IMR-90 (cell line): ENCODE data around the gene ARHGEF10L. TPM values are rescaled to one million over a fixed set of nuclear protein-coding genes. Genes with fewer than 3 reads are reported as not detected.

Source experiments
- ATAC-seq: fragments of 200-7000 bp; cut with Tn5 transposase; 2 replicates; pipeline ENCODE4 v1.9.1; 2020; ENCODE audit warnings: low read depth, mild to moderate bottlenecking, moderate library complexity
- BruUV-seq: library from RNA; stranded (reverse); fragments of 400-500 nt; replicated peaks from 2 replicates; lab custom pipeline; 2021; lab: Mats Ljungman, UMichigan
- CTCF ChIA-PET: fragments of 300-600 bp; formaldehyde crosslinking; extraction: SDS; loops from one replicate; lab custom pipeline; 2021; ENCODE audit warnings: antibody characterized with exemption; lab: Yijun Ruan, JAX
- POLR2A ChIA-PET: fragments of 300-600 bp; sonication (Branson Sonifier 250); formaldehyde crosslinking; loops from one replicate; lab custom pipeline; 2022; ENCODE audit warnings: antibody characterized with exemption; ENCODE audit not compliant: unreplicated experiment; lab: Charles Lee
- DNase-seq: peaks from one replicate; pipeline ENCODE4 v3.0.0; 2013
- H2AFZ ChIP-seq: replicated peaks from 2 replicates; pipeline ENCODE3; 2013; ENCODE audit warnings: low read length, mild to moderate bottlenecking; ENCODE audit not compliant: poor library complexity
- H2AK5ac ChIP-seq: 2 replicates; pipeline ENCODE4 v1.6.1; 2013; ENCODE audit warnings: low read depth, low read length, inconsistent platforms
- H2AK9ac ChIP-seq: replicated peaks from 2 replicates; pipeline ENCODE3; 2013; ENCODE audit warnings: mild to moderate bottlenecking, low read depth, low read length, moderate library complexity; ENCODE audit not compliant: poor library complexity
- H2BK120ac ChIP-seq: 2 replicates; pipeline ENCODE4 v1.6.1; 2013; ENCODE audit warnings: low read depth, low read length, inconsistent platforms
- H2BK15ac ChIP-seq: 3 replicates; pipeline ENCODE4 v1.6.1; 2013; ENCODE audit warnings: low read depth, low read length, inconsistent platforms
- H2BK20ac ChIP-seq: 2 replicates; pipeline ENCODE4 v1.6.1; 2013; ENCODE audit warnings: low read depth, mild to moderate bottlenecking, inconsistent platforms, low read length, moderate library complexity
- H2BK5ac ChIP-seq: 2 replicates; pipeline ENCODE4 v1.6.1; 2013; ENCODE audit warnings: mild to moderate bottlenecking, low read depth, low read length, inconsistent platforms; ENCODE audit not compliant: poor library complexity, severe bottlenecking
- H3K14ac ChIP-seq: replicated peaks from 2 replicates; pipeline ENCODE4 v1.6.1; 2013; ENCODE audit warnings: low read depth, low read length, inconsistent platforms
- H3K18ac ChIP-seq: 2 replicates; pipeline ENCODE4 v1.6.1; 2013; ENCODE audit warnings: low read depth, low read length, control low read depth
- H3K23ac ChIP-seq: 2 replicates; pipeline ENCODE4 v1.6.1; 2013; ENCODE audit warnings: low read depth, low read length, inconsistent platforms
- H3K27ac ChIP-seq: 2 replicates; pipeline ENCODE4 v1.5.1; 2013; ENCODE audit warnings: mild to moderate bottlenecking, control low read depth, low read length; ENCODE audit not compliant: insufficient read depth
- H3K27me3 ChIP-seq: 2 replicates; pipeline ENCODE4 v1.6.1; 2013; ENCODE audit warnings: low read length; ENCODE audit not compliant: control insufficient read depth, insufficient read depth
- H3K36me3 ChIP-seq: 2 replicates; pipeline ENCODE4 v1.6.1; 2013; ENCODE audit warnings: low read length, mixed read lengths; ENCODE audit not compliant: control insufficient read depth, insufficient read depth
- H3K4ac ChIP-seq: 2 replicates; pipeline ENCODE4 v1.6.1; 2013; ENCODE audit warnings: low read depth, low read length, inconsistent platforms
- H3K4me1 ChIP-seq: 2 replicates; pipeline ENCODE4 v1.6.1; 2013; ENCODE audit warnings: low read length, mixed read lengths; ENCODE audit not compliant: control insufficient read depth, insufficient read depth
- H3K4me2 ChIP-seq: 2 replicates; pipeline ENCODE4 v1.6.1; 2013; ENCODE audit warnings: low read depth, mild to moderate bottlenecking, control low read depth, low read length, moderate library complexity
- H3K4me3 ChIP-seq: 2 replicates; pipeline ENCODE4 v1.5.1; 2013; ENCODE audit warnings: low read depth, mild to moderate bottlenecking, control low read depth, low read length, moderate library complexity; ENCODE audit not compliant: insufficient read depth
- H3K56ac ChIP-seq: 2 replicates; pipeline ENCODE4 v1.6.1; 2013; ENCODE audit warnings: low read length, inconsistent platforms; ENCODE audit not compliant: insufficient read depth; ENCODE audit errors: extremely low read depth
- H3K79me1 ChIP-seq, 2 experiments: 2 replicates each; pipeline ENCODE4 v1.6.1; 2013; ENCODE audit warnings: low read length in 2 of 2, inconsistent platforms in 1 of 2, low read depth in 1 of 2
- H3K9ac ChIP-seq: 2 replicates; pipeline ENCODE4 v1.6.1; 2013; ENCODE audit warnings: low read depth, low read length, control low read depth
- H3K9me1 ChIP-seq: 2 replicates; pipeline ENCODE4 v1.6.1; 2013; ENCODE audit warnings: low read length, inconsistent platforms; ENCODE audit not compliant: insufficient read depth
- H3K9me3 ChIP-seq: 2 replicates; pipeline ENCODE4 v1.6.1; 2013; ENCODE audit warnings: low read length; ENCODE audit not compliant: control insufficient read depth, insufficient read depth
- H4K20me1 ChIP-seq: 2 replicates; pipeline ENCODE4 v1.6.1; 2013; ENCODE audit warnings: low read length, inconsistent platforms; ENCODE audit not compliant: insufficient read depth
- H4K5ac ChIP-seq: 2 replicates; pipeline ENCODE4 v1.6.1; 2013; ENCODE audit warnings: mild to moderate bottlenecking, low read depth, low read length, control low read depth
- H4K8ac ChIP-seq, 2 experiments: 2 replicates each; pipeline ENCODE4 v1.6.1; 2013; ENCODE audit warnings: low read depth in 2 of 2, low read length in 2 of 2, control low read depth in 1 of 2, inconsistent platforms in 1 of 2
- H4K91ac ChIP-seq: 2 replicates; pipeline ENCODE4 v1.6.1; 2013; ENCODE audit warnings: low read depth, low read length, inconsistent platforms; ENCODE audit not compliant: insufficient read depth
- BHLHE40 ChIP-seq: fragments of 150-350 bp; IDR thresholded peaks from 2 replicates; pipeline ENCODE4 v1.6.1; 2016; ENCODE audit warnings: mild to moderate bottlenecking, low read depth, low read length
- CEBPB ChIP-seq: IDR thresholded peaks from 2 replicates; pipeline ENCODE4 v1.6.1; 2012; ENCODE audit warnings: low read depth, low read length, improper control_type of control experiment
- ELK1 ChIP-seq: fragments of 150-350 bp; IDR thresholded peaks from 2 replicates; pipeline ENCODE4 v1.6.1; 2016; ENCODE audit warnings: low read depth, mild to moderate bottlenecking, low read length, moderate library complexity, borderline replicate concordance
- MXI1 ChIP-seq: IDR thresholded peaks from 2 replicates; pipeline ENCODE4 v1.6.1; 2012; ENCODE audit warnings: low read depth, mild to moderate bottlenecking, low read length, moderate library complexity, borderline replicate concordance
- NFE2L2 ChIP-seq: fragments of 150-350 bp; IDR thresholded peaks from 2 replicates; pipeline ENCODE4 v1.6.1; 2016; ENCODE audit warnings: low read depth, mild to moderate bottlenecking, low read length
- RAD21 ChIP-seq: IDR thresholded peaks from 2 replicates; pipeline ENCODE4 v1.6.1; 2012; ENCODE audit warnings: low read length, improper control_type of control experiment
- RCOR1 ChIP-seq: IDR thresholded peaks from 2 replicates; pipeline ENCODE4 v1.6.1; 2012; ENCODE audit warnings: mild to moderate bottlenecking, low read length, improper control_type of control experiment; ENCODE audit not compliant: insufficient replicate concordance
- SMC3 ChIP-seq: fragments of 150-350 bp; IDR thresholded peaks from 2 replicates; pipeline ENCODE4 v1.6.1; 2016; ENCODE audit warnings: low read depth, mild to moderate bottlenecking, antibody characterized with exemption, low read length, moderate library complexity
- USF2 ChIP-seq: fragments of 150-350 bp; IDR thresholded peaks from 2 replicates; pipeline ENCODE4 v1.6.1; 2017; ENCODE audit warnings: mild to moderate bottlenecking, antibody characterized with exemption, low read length, low read depth
- WGBS, 2 experiments: methylation state at CpG; one replicate each; pipeline versions ENCODE4 v1.1.5 to v1.1.7; 2013; ENCODE audit warnings: missing lambda C conversion rate in 2 of 2; ENCODE audit not compliant: insufficient read length in 1 of 2; ENCODE audit errors: extremely low coverage in 2 of 2; 5-methylcytosine and 5-hydroxymethylcytosine counted together
- dilution Hi-C: fragments of 300-500 bp; cut with HindIII; formaldehyde crosslinking; loops from one replicate; pipeline ENCODE4 v1.14.3; 2018; ENCODE audit warnings: low sequenced_read_pairs; ENCODE audit not compliant: unreplicated experiment
- in situ Hi-C: fragments of 300-500 bp; cut with MboI; formaldehyde crosslinking; loops from 3 replicates; pipeline ENCODE4 v1.14.3; 2019; ENCODE audit warnings: low sequenced_read_pairs, inconsistent platforms, mixed read lengths
- intact Hi-C: fragments of 100-400 bp; cut with micrococcal nuclease; formaldehyde crosslinking; loops from 2 replicates; pipeline ENCODE4 v1.10.0; 2022
- polyA plus RNA-seq, 3 experiments: library from polyadenylated mRNA; depleted of rRNA; stranded (reverse); fragments of >200 nt; gene quantifications; 2 replicates each; pipeline ENCODE4 v1.2.3, GENCODE V29; 2012; ENCODE audit warnings: low replicate concordance in 1 of 3
- total RNA-seq: library from RNA; depleted of rRNA; stranded (reverse); fragments of >200 nt; gene quantifications from 2 replicates; pipeline ENCODE4 v1.2.3, GENCODE V29; 2012

ARHGEF10L gene
- total and polyA plus RNA-seq, 2 of the 4 experiments (the other 2 are of a cell fraction), result 4.8 to 12.4 TPM

GRCh38 chr1:17557986-17558385 lies 18.5 kb downstream of the ARHGEF10L start:
- H3K18ac ChIP-seq, result no peak overlapping the region
- peaks cover 4% of the 10 kb centered on the region; the same call in 1 of the 2 replicates for H4K20me1 ChIP-seq
- no peak overlapping the region for H2AK9ac ChIP-seq
- no peaks in the 10 kb centered on the region for H3K36me3 ChIP-seq
- TF ChIP-seq RAD21 (no peak), NFE2L2 (no peak), MXI1 (no peak), CEBPB (no peak), ELK1 (no peak), RCOR1 (no peak), USF2 (no peak), BHLHE40 (no peak), SMC3 (no peak)
- H2BK20ac ChIP-seq, result no peak overlapping the region
- no peak overlapping the region for H4K5ac ChIP-seq
- H2BK15ac ChIP-seq, result no peak overlapping the region
- no peak overlapping the region for H4K8ac ChIP-seq
- ChIA-PET CTCF (no interaction called here), POLR2A (no interaction called here)
- H3K4me3 ChIP-seq, result no peak overlapping the region
- H3K23ac ChIP-seq, result no peak overlapping the region
- intact Hi-C loops (no loop called here), in situ Hi-C loops (no loop called here), dilution Hi-C loops (no loop called here)
- H3K56ac ChIP-seq, result no peak overlapping the region
- H3K14ac ChIP-seq, result no peak overlapping the region
- H3K9me3 ChIP-seq, result no peaks in the 10 kb centered on the region
- 97% methylated on average over 5 of the region's 7 CpGs; no CpG with 5 or more reads in 1 of the 2 experiments for WGBS, 2 experiments
- H2BK120ac ChIP-seq, result no peak overlapping the region
- H4K91ac ChIP-seq, result no peak overlapping the region
- no peak overlapping the region for H2BK5ac ChIP-seq
- no peak overlapping the region for H3K9ac ChIP-seq
- DNase-seq, result no peak
- H3K9me1 ChIP-seq, result peaks cover 15% of the 10 kb centered on the region
- H3K27me3 ChIP-seq, result no peaks in the 10 kb centered on the region
- no peak overlapping the region for H3K4me2 ChIP-seq
- peaks cover 21% of the 10 kb centered on the region for H3K4me1 ChIP-seq
- H2AK5ac ChIP-seq, result peak overlapping the region; percentile 11; the same call in 1 of the 2 replicates
- H3K27ac ChIP-seq, result no peak overlapping the region
- H3K4ac ChIP-seq, result no peak overlapping the region
- peaks cover 41 to 78% of the 10 kb centered on the region in 2 experiments for H3K79me1 ChIP-seq
- no TSS peak for BruUV-seq
- no peak for ATAC-seq
- no peak overlapping the region for H2AFZ ChIP-seq
